ENCODE data around the gene PRR18. TPM values are rescaled to one million over a fixed set of nuclear protein-coding genes. Genes with fewer than 3 reads are reported as not detected.
A peak's percentile ranks its signal among the peaks of the same experiment; 100 is the strongest.

PRR18 gene
- total and polyA plus RNA-seq, 2 of the 13 experiments (the other 11 are each of a cell fraction or from before 2014, with no cell fraction given), result 0.04 TPM

DNA sequence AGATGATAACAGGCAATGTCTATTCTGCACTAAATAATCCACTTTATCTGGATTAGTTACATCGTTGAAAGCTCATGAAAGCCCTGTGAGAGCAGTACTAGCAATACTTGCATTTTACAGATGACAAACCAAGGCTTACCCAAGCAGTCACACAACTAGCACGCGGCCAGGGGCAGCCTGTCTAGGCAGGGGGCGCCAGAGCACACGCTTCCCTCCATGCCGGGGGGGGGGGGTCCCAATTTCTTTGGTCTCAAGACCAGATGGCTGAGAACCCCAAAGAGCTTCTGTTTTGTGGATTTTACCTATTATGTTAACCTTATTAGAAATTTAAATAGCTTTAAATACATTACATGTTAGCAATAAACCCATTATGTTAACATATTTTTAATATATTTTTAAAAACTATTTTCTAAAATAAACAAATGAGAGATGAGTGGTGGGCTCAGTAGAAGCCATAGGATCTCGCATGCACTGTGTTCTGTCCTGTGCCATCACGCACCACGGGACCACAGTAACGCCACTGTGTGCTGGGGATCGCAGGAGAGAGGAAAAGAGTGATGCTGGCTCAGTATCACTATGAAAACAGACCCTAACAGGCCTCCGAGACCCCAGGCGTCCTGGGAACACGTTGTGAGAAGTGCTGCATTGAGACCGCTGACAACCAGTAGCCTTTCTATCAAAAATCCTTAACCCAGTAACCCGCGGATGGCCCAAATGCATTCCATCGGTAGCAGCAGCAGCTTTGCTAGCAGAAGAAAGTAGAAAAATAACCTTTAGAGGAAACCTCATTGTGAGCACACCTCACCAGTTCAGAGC lies 5.3 kb upstream of the PRR18 start (continued):
- TF ChIP-seq, protein P1, sequence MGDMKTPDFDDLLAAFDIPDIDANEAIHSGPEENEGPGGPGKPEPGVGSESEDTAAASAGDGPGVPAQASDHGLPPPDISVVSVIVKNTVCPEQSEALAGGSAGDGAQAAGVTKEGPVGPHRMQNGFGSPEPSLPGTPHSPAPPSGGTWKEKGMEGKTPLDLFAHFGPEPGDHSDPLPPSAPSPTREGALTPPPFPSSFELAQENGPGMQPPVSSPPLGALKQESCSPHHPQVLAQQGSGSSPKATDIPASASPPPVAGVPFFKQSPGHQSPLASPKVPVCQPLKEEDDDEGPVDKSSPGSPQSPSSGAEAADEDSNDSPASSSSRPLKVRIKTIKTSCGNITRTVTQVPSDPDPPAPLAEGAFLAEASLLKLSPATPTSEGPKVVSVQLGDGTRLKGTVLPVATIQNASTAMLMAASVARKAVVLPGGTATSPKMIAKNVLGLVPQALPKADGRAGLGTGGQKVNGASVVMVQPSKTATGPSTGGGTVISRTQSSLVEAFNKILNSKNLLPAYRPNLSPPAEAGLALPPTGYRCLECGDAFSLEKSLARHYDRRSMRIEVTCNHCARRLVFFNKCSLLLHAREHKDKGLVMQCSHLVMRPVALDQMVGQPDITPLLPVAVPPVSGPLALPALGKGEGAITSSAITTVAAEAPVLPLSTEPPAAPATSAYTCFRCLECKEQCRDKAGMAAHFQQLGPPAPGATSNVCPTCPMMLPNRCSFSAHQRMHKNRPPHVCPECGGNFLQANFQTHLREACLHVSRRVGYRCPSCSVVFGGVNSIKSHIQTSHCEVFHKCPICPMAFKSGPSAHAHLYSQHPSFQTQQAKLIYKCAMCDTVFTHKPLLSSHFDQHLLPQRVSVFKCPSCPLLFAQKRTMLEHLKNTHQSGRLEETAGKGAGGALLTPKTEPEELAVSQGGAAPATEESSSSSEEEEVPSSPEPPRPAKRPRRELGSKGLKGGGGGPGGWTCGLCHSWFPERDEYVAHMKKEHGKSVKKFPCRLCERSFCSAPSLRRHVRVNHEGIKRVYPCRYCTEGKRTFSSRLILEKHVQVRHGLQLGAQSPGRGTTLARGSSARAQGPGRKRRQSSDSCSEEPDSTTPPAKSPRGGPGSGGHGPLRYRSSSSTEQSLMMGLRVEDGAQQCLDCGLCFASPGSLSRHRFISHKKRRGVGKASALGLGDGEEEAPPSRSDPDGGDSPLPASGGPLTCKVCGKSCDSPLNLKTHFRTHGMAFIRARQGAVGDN (CRISPR knock-in tag; IDR thresholded peaks at IDR 0.05), result no peak
- TF ChIP-seq, protein P2, sequence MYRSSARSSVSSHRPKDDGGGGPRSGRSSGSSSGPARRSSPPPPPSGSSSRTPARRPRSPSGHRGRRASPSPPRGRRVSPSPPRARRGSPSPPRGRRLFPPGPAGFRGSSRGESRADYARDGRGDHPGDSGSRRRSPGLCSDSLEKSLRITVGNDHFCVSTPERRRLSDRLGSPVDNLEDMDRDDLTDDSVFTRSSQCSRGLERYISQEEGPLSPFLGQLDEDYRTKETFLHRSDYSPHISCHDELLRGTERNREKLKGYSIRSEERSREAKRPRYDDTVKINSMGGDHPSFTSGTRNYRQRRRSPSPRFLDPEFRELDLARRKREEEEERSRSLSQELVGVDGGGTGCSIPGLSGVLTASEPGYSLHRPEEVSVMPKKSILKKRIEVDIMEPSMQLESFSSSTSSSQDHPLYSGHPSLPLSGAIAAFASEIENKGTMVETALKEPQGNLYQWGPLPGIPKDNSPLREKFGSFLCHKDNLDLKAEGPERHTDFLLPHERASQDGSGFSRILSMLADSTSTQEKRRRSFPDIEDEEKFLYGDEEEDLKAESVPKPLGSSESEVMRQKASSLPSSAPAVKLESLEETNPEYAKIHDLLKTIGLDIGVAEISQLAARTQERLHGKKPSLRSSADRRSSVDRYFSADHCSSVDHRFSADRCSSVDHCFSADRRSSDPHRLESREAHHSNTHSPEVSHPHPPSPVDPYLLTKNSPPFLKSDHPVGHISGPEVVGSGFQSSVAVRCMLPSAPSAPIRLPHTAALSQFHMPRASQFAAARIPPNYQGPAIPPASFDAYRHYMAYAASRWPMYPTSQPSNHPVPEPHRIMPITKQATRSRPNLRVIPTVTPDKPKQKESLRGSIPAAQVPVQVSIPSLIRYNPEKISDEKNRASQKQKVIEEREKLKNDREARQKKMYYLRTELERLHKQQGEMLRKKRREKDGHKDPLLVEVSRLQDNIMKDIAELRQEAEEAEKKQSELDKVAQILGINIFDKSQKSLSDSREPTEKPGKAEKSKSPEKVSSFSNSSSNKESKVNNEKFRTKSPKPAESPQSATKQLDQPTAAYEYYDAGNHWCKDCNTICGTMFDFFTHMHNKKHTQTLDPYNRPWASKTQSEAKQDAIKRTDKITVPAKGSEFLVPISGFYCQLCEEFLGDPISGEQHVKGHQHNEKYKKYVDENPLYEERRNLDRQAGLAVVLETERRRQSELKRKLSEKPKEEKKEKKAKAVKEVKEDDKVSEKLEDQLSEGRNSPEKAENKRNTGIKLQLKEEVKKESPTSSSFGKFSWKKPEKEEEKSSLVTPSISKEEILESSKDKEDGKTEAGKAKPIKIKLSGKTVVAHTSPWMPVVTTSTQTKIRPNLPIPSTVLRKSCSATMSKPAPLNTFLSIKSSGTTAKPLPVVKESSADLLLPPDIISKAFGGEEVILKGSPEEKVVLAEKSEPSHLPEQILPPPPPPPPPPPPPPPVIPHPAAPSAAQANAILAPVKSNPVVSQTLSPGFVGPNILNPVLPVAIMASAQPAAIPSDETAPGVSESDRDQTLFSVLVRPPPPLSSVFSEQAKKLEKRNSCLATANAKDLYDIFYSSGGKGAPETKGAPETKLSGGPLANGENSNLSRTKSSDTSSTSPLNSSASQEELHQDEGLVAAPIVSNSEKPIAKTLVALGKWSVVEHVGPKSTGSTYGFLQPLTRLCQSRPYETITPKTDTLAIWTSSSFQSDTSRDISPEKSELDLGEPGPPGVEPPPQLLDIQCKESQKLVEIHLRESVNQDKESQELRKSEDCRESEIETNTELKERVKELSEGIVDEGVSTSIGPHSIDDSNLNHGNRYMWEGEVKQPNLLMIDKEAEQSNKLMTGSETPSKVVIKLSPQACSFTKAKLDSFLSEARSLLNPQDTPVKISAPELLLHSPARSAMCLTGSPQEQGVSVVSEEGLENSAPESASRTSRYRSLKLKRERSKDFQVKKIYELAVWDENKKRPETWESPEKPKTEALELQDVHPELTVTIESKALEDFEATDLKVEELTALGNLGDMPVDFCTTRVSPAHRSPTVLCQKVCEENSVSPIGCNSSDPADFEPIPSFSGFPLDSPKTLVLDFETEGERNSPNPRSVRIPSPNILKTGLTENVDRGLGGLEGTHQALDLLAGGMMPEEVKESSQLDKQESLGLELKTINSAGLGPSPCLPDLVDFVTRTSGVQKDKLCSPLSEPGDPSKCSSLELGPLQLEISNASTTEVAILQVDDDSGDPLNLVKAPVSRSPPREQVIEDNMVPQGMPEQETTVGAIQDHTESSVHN (CRISPR knock-in tag; IDR thresholded peaks at IDR 0.05), result no peak
- TF ChIP-seq ZNF782 (CRISPR knock-in tag; IDR thresholded peaks at IDR 0.05; ENCODE audit: borderline replicate concordance), result no peak
- no peak for TF ChIP-seq SP1 (IDR thresholded peaks at IDR 0.05)
- TF ChIP-seq SP1 (CRISPR knock-in tag; IDR thresholded peaks at IDR 0.05), result peak; percentile 22; the same call in 1 of the 2 replicates
- TF ChIP-seq MXI1 (IDR thresholded peaks at IDR 0.05; ENCODE audit: borderline replicate concordance, low read depth, low read length), result no peak
- TF ChIP-seq, protein P3, sequence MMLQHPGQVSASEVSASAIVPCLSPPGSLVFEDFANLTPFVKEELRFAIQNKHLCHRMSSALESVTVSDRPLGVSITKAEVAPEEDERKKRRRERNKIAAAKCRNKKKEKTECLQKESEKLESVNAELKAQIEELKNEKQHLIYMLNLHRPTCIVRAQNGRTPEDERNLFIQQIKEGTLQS (CRISPR knock-in tag; IDR thresholded peaks at IDR 0.05), result no peak
- TF ChIP-seq ZNF124 (CRISPR knock-in tag; IDR thresholded peaks at IDR 0.05), result no peak
- TF ChIP-seq, protein P4, sequence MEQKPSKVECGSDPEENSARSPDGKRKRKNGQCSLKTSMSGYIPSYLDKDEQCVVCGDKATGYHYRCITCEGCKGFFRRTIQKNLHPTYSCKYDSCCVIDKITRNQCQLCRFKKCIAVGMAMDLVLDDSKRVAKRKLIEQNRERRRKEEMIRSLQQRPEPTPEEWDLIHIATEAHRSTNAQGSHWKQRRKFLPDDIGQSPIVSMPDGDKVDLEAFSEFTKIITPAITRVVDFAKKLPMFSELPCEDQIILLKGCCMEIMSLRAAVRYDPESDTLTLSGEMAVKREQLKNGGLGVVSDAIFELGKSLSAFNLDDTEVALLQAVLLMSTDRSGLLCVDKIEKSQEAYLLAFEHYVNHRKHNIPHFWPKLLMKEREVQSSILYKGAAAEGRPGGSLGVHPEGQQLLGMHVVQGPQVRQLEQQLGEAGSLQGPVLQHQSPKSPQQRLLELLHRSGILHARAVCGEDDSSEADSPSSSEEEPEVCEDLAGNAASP (CRISPR knock-in tag; IDR thresholded peaks at IDR 0.05; ENCODE audit: borderline replicate concordance), result peak; percentile 42; the same call in 1 of the 2 replicates
- TF ChIP-seq, protein P5, sequence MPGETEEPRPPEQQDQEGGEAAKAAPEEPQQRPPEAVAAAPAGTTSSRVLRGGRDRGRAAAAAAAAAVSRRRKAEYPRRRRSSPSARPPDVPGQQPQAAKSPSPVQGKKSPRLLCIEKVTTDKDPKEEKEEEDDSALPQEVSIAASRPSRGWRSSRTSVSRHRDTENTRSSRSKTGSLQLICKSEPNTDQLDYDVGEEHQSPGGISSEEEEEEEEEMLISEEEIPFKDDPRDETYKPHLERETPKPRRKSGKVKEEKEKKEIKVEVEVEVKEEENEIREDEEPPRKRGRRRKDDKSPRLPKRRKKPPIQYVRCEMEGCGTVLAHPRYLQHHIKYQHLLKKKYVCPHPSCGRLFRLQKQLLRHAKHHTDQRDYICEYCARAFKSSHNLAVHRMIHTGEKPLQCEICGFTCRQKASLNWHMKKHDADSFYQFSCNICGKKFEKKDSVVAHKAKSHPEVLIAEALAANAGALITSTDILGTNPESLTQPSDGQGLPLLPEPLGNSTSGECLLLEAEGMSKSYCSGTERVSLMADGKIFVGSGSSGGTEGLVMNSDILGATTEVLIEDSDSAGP (CRISPR knock-in tag; IDR thresholded peaks at IDR 0.05; ENCODE audit: borderline replicate concordance), result no peak
- TF ChIP-seq ZNF552 (CRISPR knock-in tag; IDR thresholded peaks at IDR 0.05; ENCODE audit: borderline replicate concordance), result no peak
- TF ChIP-seq GABPB1 (CRISPR knock-in tag; IDR thresholded peaks at IDR 0.05), result 0 out of 2 replicates have a peak, but pooled peaks have one; percentile 23

Data from HepG2 (cell line).